ENCODE results near the gene MAK.

DNA sequence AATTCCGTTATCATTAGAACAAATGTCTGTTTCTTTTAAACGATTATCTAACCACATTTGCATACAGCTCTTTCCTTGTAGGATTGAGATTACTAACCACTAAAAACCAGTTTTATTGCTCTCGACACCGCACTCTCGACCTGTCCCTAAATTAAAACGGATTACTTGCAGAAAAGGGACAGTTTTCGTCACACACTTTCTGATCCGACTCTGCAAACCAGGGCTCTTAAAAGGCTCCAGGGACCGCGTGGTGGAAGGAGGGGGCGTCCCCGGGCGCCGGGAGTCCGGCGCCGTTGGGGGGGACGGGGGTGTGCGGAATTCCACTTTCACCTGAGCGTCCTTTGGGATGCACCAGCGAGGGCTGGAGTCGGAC is 731 bp downstream of the MAK start:
- TF ChIP-seq, protein P1, sequence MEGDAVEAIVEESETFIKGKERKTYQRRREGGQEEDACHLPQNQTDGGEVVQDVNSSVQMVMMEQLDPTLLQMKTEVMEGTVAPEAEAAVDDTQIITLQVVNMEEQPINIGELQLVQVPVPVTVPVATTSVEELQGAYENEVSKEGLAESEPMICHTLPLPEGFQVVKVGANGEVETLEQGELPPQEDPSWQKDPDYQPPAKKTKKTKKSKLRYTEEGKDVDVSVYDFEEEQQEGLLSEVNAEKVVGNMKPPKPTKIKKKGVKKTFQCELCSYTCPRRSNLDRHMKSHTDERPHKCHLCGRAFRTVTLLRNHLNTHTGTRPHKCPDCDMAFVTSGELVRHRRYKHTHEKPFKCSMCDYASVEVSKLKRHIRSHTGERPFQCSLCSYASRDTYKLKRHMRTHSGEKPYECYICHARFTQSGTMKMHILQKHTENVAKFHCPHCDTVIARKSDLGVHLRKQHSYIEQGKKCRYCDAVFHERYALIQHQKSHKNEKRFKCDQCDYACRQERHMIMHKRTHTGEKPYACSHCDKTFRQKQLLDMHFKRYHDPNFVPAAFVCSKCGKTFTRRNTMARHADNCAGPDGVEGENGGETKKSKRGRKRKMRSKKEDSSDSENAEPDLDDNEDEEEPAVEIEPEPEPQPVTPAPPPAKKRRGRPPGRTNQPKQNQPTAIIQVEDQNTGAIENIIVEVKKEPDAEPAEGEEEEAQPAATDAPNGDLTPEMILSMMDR (IDR thresholded peaks at IDR 0.05 in 4 of 5, conservative IDR thresholded peaks at IDR 0.05 in 1 of 5) = no peak
- TF ChIP-seq POLR2A (IDR thresholded peaks at IDR 0.05) = no peak

Data from gastrocnemius medialis (tissue), 4 donors.